Esophagus squamous epithelium (tissue), 4 donors: ENCODE results near the gene KIAA1217.

Experiments
- CTCF ChIP-seq, 6 experiments: fragments of 450-650 bp in 4 of 6; fragments of 200-600 bp in 2 of 6; sonication (generic) in 2 of 6; IDR thresholded peaks; one replicate each; pipeline ENCODE4 v1.5.1; 2016 to 2019; ENCODE audit warnings: antibody characterized with exemption in 6 of 6, mild to moderate bottlenecking in 4 of 6, moderate library complexity in 4 of 6
- POLR2A ChIP-seq, 4 donors: fragments of 450-650 bp; IDR thresholded peaks; one replicate each; pipeline ENCODE4 v1.6.1; 2017; ENCODE audit warnings: antibody characterized with exemption in 4 of 4, mild to moderate bottlenecking in 4 of 4, moderate library complexity in 3 of 4

DNA sequence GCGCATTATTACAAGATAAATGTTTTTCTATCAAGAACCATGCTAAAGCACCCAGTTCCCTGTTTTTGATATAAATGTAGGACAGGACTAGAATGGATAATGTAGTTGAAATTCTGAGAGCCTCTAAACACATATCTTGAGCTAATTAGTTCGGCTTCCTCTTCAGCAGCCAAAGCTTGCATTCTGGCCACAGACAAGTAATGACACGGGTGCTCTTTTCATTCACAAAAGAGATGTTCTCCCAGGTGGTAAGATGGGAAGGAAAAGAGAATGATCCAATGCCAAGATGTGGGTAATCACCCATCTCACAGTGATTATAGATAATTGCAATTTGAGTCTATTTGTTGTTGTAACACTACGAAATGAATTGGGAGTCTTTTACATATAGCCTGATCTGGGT is 246.5 kb downstream of the KIAA1217 start:
- TF ChIP-seq CTCF (IDR thresholded peaks at IDR 0.05) (no peak), POLR2A (IDR thresholded peaks at IDR 0.05) (no peak)
